OCI-LY3 (cell line): ENCODE data around the gene ANP32B.

Source experiments
- H2AFZ ChIP-seq: fragments of 200-600, 300-600 bp; shearing (Covaris generic); 2 replicates; pipeline ENCODE4 v1.6.0; 2014; ENCODE audit warnings: antibody characterized with exemption, low read depth, low read length
- H3K27ac ChIP-seq: fragments of 200-600, 300-600 bp; sonication (generic); 2 replicates; pipeline ENCODE4 v1.5.1; 2014; ENCODE audit warnings: mild to moderate bottlenecking, low read length, moderate library complexity, mixed read lengths
- H3K27me3 ChIP-seq: fragments of 200-600, 300-600 bp; sonication (generic); 2 replicates; pipeline ENCODE4 v1.6.1; 2014; ENCODE audit warnings: low read depth, low read length, mixed read lengths
- H3K36me3 ChIP-seq: fragments of 200-600, 300-600 bp; sonication (generic); replicated peaks from 2 replicates; pipeline ENCODE3; 2014; ENCODE audit warnings: low read depth, low read length, mixed read lengths
- H3K4me1 ChIP-seq: fragments of 300-600, 200-600 bp; sonication (generic); 2 replicates; pipeline ENCODE4 v1.6.1; 2014; ENCODE audit warnings: low read length, mixed read lengths
- H3K4me2 ChIP-seq: fragments of 200-600, 300-600 bp; sonication (generic); 2 replicates; pipeline ENCODE4 v1.6.1; 2014; ENCODE audit warnings: low read length, mixed read lengths
- H3K4me3 ChIP-seq: fragments of 300-600, 200-600 bp; sonication (generic); 2 replicates; pipeline ENCODE4 v1.5.1; 2014; ENCODE audit warnings: antibody characterized with exemption, mild to moderate bottlenecking, low read length, moderate library complexity
- H3K79me2 ChIP-seq: fragments of 300-600, 200-600 bp; shearing (Covaris generic); 2 replicates; pipeline ENCODE4 v1.6.1; 2014; ENCODE audit warnings: mild to moderate bottlenecking, low read length, mixed read lengths
- H3K9ac ChIP-seq: fragments of 300-600, 200-600 bp; shearing (Covaris generic); 2 replicates; pipeline ENCODE4 v1.6.0; 2014; ENCODE audit warnings: mild to moderate bottlenecking, low read length, moderate library complexity
- H3K9me3 ChIP-seq: fragments of 200-600, 300-600 bp; shearing (Covaris generic); 2 replicates; pipeline ENCODE4 v1.6.1; 2014; ENCODE audit warnings: low read length, mixed read lengths; ENCODE audit not compliant: insufficient read depth
- H4K20me1 ChIP-seq: fragments of 200-600, 300-600 bp; sonication (generic); 2 replicates; pipeline ENCODE4 v1.6.1; 2016; ENCODE audit warnings: low read length, mixed read lengths; ENCODE audit not compliant: insufficient read depth
- EZH2phosphoT487 ChIP-seq: fragments of 200-600 bp; shearing (Covaris generic); IDR thresholded peaks from 2 replicates; pipeline ENCODE4 v1.6.1; 2018; ENCODE audit warnings: antibody characterized with exemption, mixed run types, low read depth
- TF ChIP-seq, protein P1 (sequence below): fragments of 200-600, 300-600 bp; sonication (generic); IDR thresholded peaks from 2 replicates; pipeline ENCODE4 v1.5.1; 2014; ENCODE audit warnings: antibody characterized with exemption, low read length, low read depth

ANP32B gene

GRCh38 chr9:98038958-98039357 is 55.8 kb downstream of the ANP32B start:
- Histone ChIP-seq H3K79me2 (no peaks in the 10 kb centered on the region), H3K27ac (no peak overlapping the region), H3K4me2 (peak overlapping the region; percentile 85), H3K4me3 (peak overlapping the region; percentile 66), H3K36me3 (no peaks in the 10 kb centered on the region), H2AFZ (peak overlapping the region; percentile 42; the same call in 1 of the 2 replicates), H3K9me3 (no peaks in the 10 kb centered on the region), H3K9ac (peak overlapping the region; percentile 36; the same call in 1 of the 2 replicates), H3K4me1 (peaks cover 59% of the 10 kb centered on the region), H3K27me3 (no peaks in the 10 kb centered on the region), H4K20me1 (no peaks in the 10 kb centered on the region)
- TF ChIP-seq, protein P1, sequence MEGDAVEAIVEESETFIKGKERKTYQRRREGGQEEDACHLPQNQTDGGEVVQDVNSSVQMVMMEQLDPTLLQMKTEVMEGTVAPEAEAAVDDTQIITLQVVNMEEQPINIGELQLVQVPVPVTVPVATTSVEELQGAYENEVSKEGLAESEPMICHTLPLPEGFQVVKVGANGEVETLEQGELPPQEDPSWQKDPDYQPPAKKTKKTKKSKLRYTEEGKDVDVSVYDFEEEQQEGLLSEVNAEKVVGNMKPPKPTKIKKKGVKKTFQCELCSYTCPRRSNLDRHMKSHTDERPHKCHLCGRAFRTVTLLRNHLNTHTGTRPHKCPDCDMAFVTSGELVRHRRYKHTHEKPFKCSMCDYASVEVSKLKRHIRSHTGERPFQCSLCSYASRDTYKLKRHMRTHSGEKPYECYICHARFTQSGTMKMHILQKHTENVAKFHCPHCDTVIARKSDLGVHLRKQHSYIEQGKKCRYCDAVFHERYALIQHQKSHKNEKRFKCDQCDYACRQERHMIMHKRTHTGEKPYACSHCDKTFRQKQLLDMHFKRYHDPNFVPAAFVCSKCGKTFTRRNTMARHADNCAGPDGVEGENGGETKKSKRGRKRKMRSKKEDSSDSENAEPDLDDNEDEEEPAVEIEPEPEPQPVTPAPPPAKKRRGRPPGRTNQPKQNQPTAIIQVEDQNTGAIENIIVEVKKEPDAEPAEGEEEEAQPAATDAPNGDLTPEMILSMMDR = peak; percentile 22; the same call in 1 of the 2 replicates
- no peak for TF ChIP-seq EZH2phosphoT487

DNA sequence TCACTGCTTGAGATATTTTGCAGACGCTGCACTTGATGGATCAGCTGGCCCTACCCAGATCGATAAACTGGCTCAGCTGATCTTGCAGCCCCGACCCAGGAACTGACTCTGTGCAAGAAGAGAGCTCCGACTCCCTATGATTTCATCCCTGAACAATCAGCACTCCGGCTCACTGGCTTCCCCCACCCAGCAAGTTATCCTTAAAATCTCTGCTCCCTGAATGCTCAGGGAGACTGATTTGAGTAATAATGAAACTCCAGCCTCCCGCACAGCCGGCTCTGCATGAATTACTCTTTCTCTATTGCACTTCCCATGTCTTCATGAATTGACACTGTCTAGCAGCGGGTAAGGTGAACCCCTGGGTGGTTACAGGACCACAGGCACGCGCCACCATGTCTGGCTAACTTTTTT is 56.5 kb downstream of the ANP32B start:
- Histone ChIP-seq H3K4me3 (peak overlapping the region; percentile 66), H2AFZ (peak overlapping the region; percentile 10; the same call in 1 of the 2 replicates), H3K4me2 (peak overlapping the region; percentile 85)

GRCh38 chr9:98040212-98040611 is 57.1 kb downstream of the ANP32B start:
- Histone ChIP-seq H3K27ac (peak overlapping the region; percentile 33), H3K36me3 (no peaks in the 10 kb centered on the region), H3K4me3 (peak overlapping the region; percentile 66), H3K4me1 (peaks cover 59% of the 10 kb centered on the region), H3K9me3 (no peaks in the 10 kb centered on the region), H3K9ac (peak overlapping the region; percentile 36; the same call in 1 of the 2 replicates), H4K20me1 (no peaks in the 10 kb centered on the region), H2AFZ (peak overlapping the region; percentile 10; the same call in 1 of the 2 replicates), H3K27me3 (no peaks in the 10 kb centered on the region), H3K79me2 (peaks cover 4% of the 10 kb centered on the region; the same call in 1 of the 2 replicates), H3K4me2 (peak overlapping the region; percentile 85)
- TF ChIP-seq, protein P1 = no peak

More for the DNA sequence above, 56.5 kb downstream of the ANP32B start:
- Histone ChIP-seq H3K4me1 (peaks cover 58% of the 10 kb centered on the region), H3K79me2 (no peaks in the 10 kb centered on the region; the same call in 1 of the 2 replicates), H3K27me3 (no peaks in the 10 kb centered on the region), H3K36me3 (no peaks in the 10 kb centered on the region), H4K20me1 (no peaks in the 10 kb centered on the region), H3K27ac (peak overlapping the region; percentile 33), H3K9me3 (no peaks in the 10 kb centered on the region), H3K9ac (peak overlapping the region; percentile 36; the same call in 1 of the 2 replicates)
- TF ChIP-seq, protein P1 = no peak
- TF ChIP-seq EZH2phosphoT487 = no peak

GRCh38 chr9:98043915-98044314 is 60.8 kb downstream of the ANP32B start:
- H3K36me3 ChIP-seq = peaks cover 23% of the 10 kb centered on the region
- H3K9me3 ChIP-seq = peaks cover 8% of the 10 kb centered on the region; the same call in 1 of the 2 replicates
- H2AFZ ChIP-seq = no peak overlapping the region
- TF ChIP-seq, protein P1 = no peak
- no peak for TF ChIP-seq EZH2phosphoT487
- H3K27me3 ChIP-seq = no peaks in the 10 kb centered on the region
- H3K4me2 ChIP-seq = no peak overlapping the region
- H3K4me1 ChIP-seq = peaks cover 61% of the 10 kb centered on the region
- no peaks in the 10 kb centered on the region for H4K20me1 ChIP-seq
- no peak overlapping the region for H3K27ac ChIP-seq
- H3K4me3 ChIP-seq = no peak overlapping the region
- no peak overlapping the region for H3K9ac ChIP-seq
- H3K79me2 ChIP-seq = peaks cover 40% of the 10 kb centered on the region
